ENCODE measurements around the gene SEC61G.

Gene SEC61G

GRCh38 chr7:54769203-54769602 is 10.2 kb upstream of the SEC61G start:
- in situ Hi-C loops (cut with MboI; ENCODE audit: low sequenced_read_pairs), result loop anchor here (25.0 kb wide), 1 partner anchor 493 kb away; no protein-coding TSS in a partner anchor

- in situ Hi-C loops (cut with MboI; ENCODE audit: low sequenced_read_pairs), result loop anchor here (25.0 kb wide), 1 partner anchor 497 kb away; no protein-coding TSS in a partner anchor
Measured at GRCh38 chr7:54764861-54765260, 5.8 kb upstream of the SEC61G start.

- in situ Hi-C loops (cut with MboI; ENCODE audit: low sequenced_read_pairs), result loop anchor here (25.0 kb wide), 1 partner anchor 505 kb away; no protein-coding TSS in a partner anchor
Measured at GRCh38 chr7:54757711-54758110, 1.3 kb downstream of the SEC61G start.

- in situ Hi-C loops (cut with MboI; ENCODE audit: low sequenced_read_pairs), result no loop called here
Measured at GRCh38 chr7:54749200-54749599, 9.8 kb downstream of the SEC61G start.

GRCh38 chr7:54747234-54747633 is 11.8 kb downstream of the SEC61G start:
- in situ Hi-C loops (cut with MboI; ENCODE audit: low sequenced_read_pairs), result no loop called here

GRCh38 chr7:54743580-54743979 is 15.4 kb downstream of the SEC61G start:
- in situ Hi-C loops (cut with MboI; ENCODE audit: low sequenced_read_pairs), result no loop called here

GRCh38 chr7:54738737-54739136 is 20.3 kb downstream of the SEC61G start:
- in situ Hi-C loops (cut with MboI; ENCODE audit: low sequenced_read_pairs), result no loop called here

GRCh38 chr7:54729107-54729506 is 29.9 kb downstream of the SEC61G start:
- in situ Hi-C loops (cut with MboI; ENCODE audit: low sequenced_read_pairs), result no loop called here

- in situ Hi-C loops (cut with MboI; ENCODE audit: low sequenced_read_pairs), result no loop called here
Measured at GRCh38 chr7:54728411-54728810, 30.6 kb downstream of the SEC61G start.

- in situ Hi-C loops (cut with MboI; ENCODE audit: low sequenced_read_pairs), result no loop called here
Measured at GRCh38 chr7:54725255-54725654, 33.8 kb downstream of the SEC61G start.

GRCh38 chr7:54722502-54722901 is 36.5 kb downstream of the SEC61G start:
- in situ Hi-C loops (cut with MboI; ENCODE audit: low sequenced_read_pairs), result no loop called here

GRCh38 chr7:54722026-54722425 is 37.0 kb downstream of the SEC61G start:
- in situ Hi-C loops (cut with MboI; ENCODE audit: low sequenced_read_pairs), result no loop called here

GRCh38 chr7:54719974-54720373 is 39.0 kb downstream of the SEC61G start:
- in situ Hi-C loops (cut with MboI; ENCODE audit: low sequenced_read_pairs), result no loop called here

- in situ Hi-C loops (cut with MboI; ENCODE audit: low sequenced_read_pairs), result no loop called here
Measured at GRCh38 chr7:54719425-54719824, 39.6 kb downstream of the SEC61G start.

- in situ Hi-C loops (cut with MboI; ENCODE audit: low sequenced_read_pairs), result no loop called here
Measured at GRCh38 chr7:54712820-54713219, 46.2 kb downstream of the SEC61G start.

GRCh38 chr7:54711900-54712595 is 47.0 kb downstream of the SEC61G start:
- in situ Hi-C loops (cut with MboI; ENCODE audit: low sequenced_read_pairs), result no loop called here

- in situ Hi-C loops (cut with MboI; ENCODE audit: low sequenced_read_pairs), result no loop called here
Measured at GRCh38 chr7:54709283-54709682, 49.7 kb downstream of the SEC61G start.

GRCh38 chr7:54705436-54705835 is 53.6 kb downstream of the SEC61G start:
- in situ Hi-C loops (cut with MboI; ENCODE audit: low sequenced_read_pairs), result no loop called here

- in situ Hi-C loops (cut with MboI; ENCODE audit: low sequenced_read_pairs), result no loop called here
Measured at GRCh38 chr7:54704851-54705250, 54.2 kb downstream of the SEC61G start.

Measured in HL-60/S4 treated with retinoic acid at 250 ng/mL for 4 days and 3 days (cell line).